GM12878 (cell line): ENCODE measurements around the gene RAPGEF3. TPM values are rescaled to one million over a fixed set of nuclear protein-coding genes. Genes with fewer than 3 reads are reported as not detected.

Experiments used
- ATAC-seq: fragments of 200-7000 bp; cut with Tn5 transposase; 3 replicates; pipeline ENCODE4 v1.9.1; 2020; ENCODE audit warnings: mild to moderate bottlenecking, moderate library complexity
- BruUV-seq: library from RNA; stranded (reverse); fragments of 400-500 nt; replicated peaks from 2 replicates; lab custom pipeline; 2021; lab: Mats Ljungman, UMichigan
- CTCF ChIA-PET: fragments of 300-600 bp; sonication (Branson Sonifier 250); formaldehyde crosslinking; extraction: SDS; loops from one replicate; lab custom pipeline; 2021; ENCODE audit warnings: inconsistent platforms; lab: Yijun Ruan, JAX
- POLR2A ChIA-PET: fragments of 350-600 bp; formaldehyde crosslinking; extraction: SDS; loops from one replicate; lab custom pipeline; 2021; ENCODE audit warnings: inconsistent platforms; lab: Charles Lee
- RAD21 ChIA-PET: fragments of 300-600 bp; sonication (Branson Sonifier 250); formaldehyde crosslinking; loops from one replicate; lab custom pipeline; 2023; ENCODE audit warnings: antibody characterized with exemption; ENCODE audit not compliant: unreplicated experiment; lab: Charles Lee
- SMC1A ChIA-PET: fragments of 300-600 bp; sonication (Branson Sonifier 250); formaldehyde crosslinking; loops from one replicate; lab custom pipeline; 2023; ENCODE audit not compliant: unreplicated experiment, uncharacterized antibody; lab: Charles Lee
- DNase-seq: peaks from one replicate; pipeline ENCODE4 v3.0.0-alpha.2; 2011; ENCODE audit warnings: low read depth, low spot score
- FAIRE-seq: peaks from 3 replicates; lab custom pipeline; 2011; peaks lifted over from hg19 to GRCh38; lab: Jason Lieb, UNC
- H2AFZ ChIP-seq: 2 replicates; pipeline ENCODE4 v1.6.0; 2011; ENCODE audit warnings: low read depth, low read length, control low read depth; ENCODE audit not compliant: control insufficient read depth
- H3K27ac ChIP-seq: 2 replicates; pipeline ENCODE4 v1.5.1; 2011; ENCODE audit warnings: control low read depth; ENCODE audit not compliant: control insufficient read depth, insufficient read depth
- H3K27me3 ChIP-seq, 2 experiments: replicated peaks in 1 of 2; 2 replicates each; pipeline versions ENCODE4 v1.6.0 to v1.6.1; 2011; ENCODE audit warnings: low read length in 1 of 2; ENCODE audit not compliant: control insufficient read depth in 2 of 2, insufficient read depth in 2 of 2
- H3K36me3 ChIP-seq, 2 experiments: 2 replicates each; pipeline ENCODE4 v1.5.1; 2011; ENCODE audit warnings: low read length in 1 of 2; ENCODE audit not compliant: control insufficient read depth in 2 of 2, insufficient read depth in 2 of 2
- H3K4me1 ChIP-seq: 2 replicates; pipeline ENCODE4 v1.6.1; 2011; ENCODE audit warnings: mild to moderate bottlenecking, low read length, moderate library complexity, mixed read lengths; ENCODE audit not compliant: control insufficient read depth, insufficient read depth
- H3K4me2 ChIP-seq: 2 replicates; pipeline ENCODE4 v1.6.0; 2011; ENCODE audit warnings: control low read depth; ENCODE audit not compliant: control insufficient read depth, insufficient read depth
- H3K4me3 ChIP-seq: fragments of 200-600 bp; sonication (generic); 2 replicates; pipeline ENCODE4 v1.5.1; 2016
- H3K79me2 ChIP-seq: 2 replicates; pipeline ENCODE4 v1.6.0; 2011; ENCODE audit warnings: low read length; ENCODE audit not compliant: control insufficient read depth, insufficient read depth
- H3K9ac ChIP-seq: 2 replicates; pipeline ENCODE4 v1.8.0; 2011; ENCODE audit warnings: low read length, control low read depth, mixed read lengths; ENCODE audit not compliant: control insufficient read depth, insufficient read depth
- H3K9me3 ChIP-seq: replicated peaks from 3 replicates; pipeline ENCODE4 v1.5.1; 2011; ENCODE audit warnings: mild to moderate bottlenecking, low read length; ENCODE audit not compliant: control insufficient read depth, insufficient read depth
- H4K20me1 ChIP-seq: 2 replicates; pipeline ENCODE4 v1.6.0; 2011; ENCODE audit not compliant: control insufficient read depth, insufficient read depth
- ASH2L ChIP-seq: fragments of 300-600, 200-600 bp; sonication (generic); IDR thresholded peaks from 2 replicates; pipeline ENCODE4 v1.6.1; 2017; ENCODE audit warnings: low read depth, mild to moderate bottlenecking, borderline replicate concordance
- E4F1 ChIP-seq: fragments of 450-650 bp; IDR thresholded peaks from 2 replicates; pipeline ENCODE4 v1.6.1; 2018; ENCODE audit warnings: borderline replicate concordance, mild to moderate bottlenecking; ENCODE audit not compliant: partially characterized antibody
- ETV6 ChIP-seq, 2 experiments: fragments of 450-650 bp in 1 of 2; IDR thresholded peaks in 1 of 2; conservative IDR thresholded peaks in 1 of 2; 2 replicates each; pipeline ENCODE4 v1.6.1; 2014; ENCODE audit warnings: antibody characterized with exemption in 1 of 2, borderline replicate concordance in 1 of 2, low read depth in 1 of 2, mild to moderate bottlenecking in 1 of 2, moderate library complexity in 1 of 2
- HDAC2 ChIP-seq: fragments of 200-600 bp; sonication (generic); IDR thresholded peaks from 2 replicates; pipeline ENCODE4 v1.6.1; 2017
- IKZF1 ChIP-seq: fragments of 450-650 bp; conservative IDR thresholded peaks from 2 replicates; pipeline ENCODE4 v1.6.1; 2017; ENCODE audit warnings: antibody characterized with exemption, mild to moderate bottlenecking
- NR2F1 ChIP-seq: fragments of 450-650 bp; conservative IDR thresholded peaks from 2 replicates; pipeline ENCODE4 v1.6.1; 2017; ENCODE audit warnings: mild to moderate bottlenecking
- PAX5 ChIP-seq: IDR thresholded peaks from 2 replicates; pipeline ENCODE4 v1.6.1; 2011; ENCODE audit warnings: low read depth, low read length, borderline replicate concordance
- POU2F2 ChIP-seq: IDR thresholded peaks from 3 replicates; pipeline ENCODE4 v1.6.1; 2011; ENCODE audit warnings: low read depth, mild to moderate bottlenecking, low read length, borderline replicate concordance
- RCOR1 ChIP-seq: conservative IDR thresholded peaks from 2 replicates; pipeline ENCODE4 v1.6.1; 2012; ENCODE audit warnings: low read depth, low read length, improper control_type of control experiment
- SP1 ChIP-seq: IDR thresholded peaks from one replicate; pipeline ENCODE4 v1.6.1; 2011; ENCODE audit warnings: low read depth, low read length
- SRF ChIP-seq, 2 experiments: IDR thresholded peaks; 2 replicates each; pipeline ENCODE4 v1.6.1; 2011; ENCODE audit warnings: low read depth in 2 of 2, low read length in 2 of 2, mild to moderate bottlenecking in 1 of 2, moderate library complexity in 1 of 2
- SUZ12 ChIP-seq: fragments of 200-600 bp; sonication (generic); IDR thresholded peaks from one replicate; pipeline ENCODE4 v1.6.1; 2018; ENCODE audit warnings: antibody characterized with exemption, mild to moderate bottlenecking; ENCODE audit not compliant: unreplicated experiment
- TAF1 ChIP-seq: IDR thresholded peaks from 2 replicates; pipeline ENCODE4 v1.6.1; 2011; ENCODE audit warnings: mild to moderate bottlenecking, low read depth, low read length, borderline replicate concordance
- TARDBP ChIP-seq: IDR thresholded peaks from 2 replicates; pipeline ENCODE4 v1.6.1; 2016; ENCODE audit warnings: borderline replicate concordance
- ZBTB11 ChIP-seq: fragments of 450-650 bp; formaldehyde crosslinking; IDR thresholded peaks from 2 replicates; pipeline ENCODE4 v1.5.0; 2022; ENCODE audit warnings: mild to moderate bottlenecking, missing genetic modification characterization
- ZBTB4 ChIP-seq: fragments of 450-650 bp; formaldehyde crosslinking; IDR thresholded peaks from 2 replicates; pipeline ENCODE4 v1.4.0; 2022; ENCODE audit warnings: mild to moderate bottlenecking, moderate library complexity
- WGBS: methylation state at CpG from one replicate; pipeline ENCODE4 v1.1.6; 2016; ENCODE audit warnings: low lambda C conversion rate; ENCODE audit not compliant: insufficient replicate concordance, insufficient coverage; ENCODE audit errors: missing lambda C conversion rate; 5-methylcytosine and 5-hydroxymethylcytosine counted together
- in situ Hi-C: fragments of 300-500 bp; cut with MboI; formaldehyde crosslinking; loops from 9 replicates; pipeline ENCODE4 v1.14.3; 2018; ENCODE audit warnings: mixed read lengths
- intact Hi-C: fragments of 100-400 bp; cut with micrococcal nuclease; formaldehyde crosslinking; loops from one replicate; pipeline ENCODE4 v1.14.2; 2022; ENCODE audit not compliant: unreplicated experiment
- polyA plus RNA-seq, 11 experiments: library from polyadenylated mRNA; depleted of rRNA in 4 of 11; unstranded in 6 of 11; stranded (reverse) in 5 of 11; fragments of >200 nt; fragmentation: Nextera tagmentation in 4 of 11; fragmentation: Illumina TruSeq in 1 of 11; extraction: Ambion mirVana in 4 of 11; extraction: Trizol in 1 of 11; gene quantifications; 1 replicate in 1 of 11; 2 replicates in 10 of 11; pipeline versions ENCODE4 v1.2.1 to v1.2.3, GENCODE V29; 2011 to 2016; ENCODE audit warnings: inconsistent platforms in 2 of 11, missing spikeins in 2 of 11, low read depth in 1 of 11
- total RNA-seq, 4 experiments: library from RNA; depleted of rRNA in 3 of 4; stranded (reverse); fragments of >200 nt in 3 of 4; fragmentation: Illumina TruSeq in 1 of 4; extraction: Trizol in 1 of 4; gene quantifications; 2 replicates each; pipeline versions ENCODE4 v1.2.1 to v1.2.3, GENCODE V29; 2013 to 2021

Gene RAPGEF3
- total and polyA plus RNA-seq, 10 of the 15 experiments (the other 5 are each of a cell fraction or from before 2014, with no cell fraction given), result 0.02 to 0.92 (median 0.31) TPM; not detected in 2

- SMC1A ChIA-PET, result no interaction called here
- no peak overlapping the region for H3K27ac ChIP-seq
- TF ChIP-seq ETV6 (conservative IDR thresholded peaks at IDR 0.05 in 1 of 2, IDR thresholded peaks at IDR 0.05 in 1 of 2; ENCODE audit: borderline replicate concordance in 1 of 2, low read depth in 1 of 2) (no peak), ZBTB4 (CRISPR knock-in tag) (no peak), ASH2L (no peak), ZBTB11 (no peak), PAX5 (no peak), SP1 (no peak), HDAC2 (no peak), POU2F2 (no peak), NR2F1 (no peak), E4F1 (no peak), IKZF1 (no peak), TAF1 (no peak), TARDBP (no peak), SRF (IDR thresholded peaks at IDR 0.05; ENCODE audit: low read depth in 2 of 2, low read length in 2 of 2) (no peak), RCOR1 (no peak), SUZ12 (no peak)
- RAD21 ChIA-PET, result no interaction called here
- no peaks in the 10 kb centered on the region for H4K20me1 ChIP-seq
- BruUV-seq, result no TSS peak
- ATAC-seq, result no peak
- H3K4me1 ChIP-seq, result peaks cover 18% of the 10 kb centered on the region
- H3K4me3 ChIP-seq, result no peak overlapping the region
- no peaks in the 10 kb centered on the region for H3K9me3 ChIP-seq
- no peaks in the 10 kb centered on the region for H3K79me2 ChIP-seq
- in situ Hi-C loops (no loop called here), intact Hi-C loops (no loop called here)
- H3K9ac ChIP-seq, result no peak overlapping the region
- POLR2A ChIA-PET, result no interaction called here
- H3K4me2 ChIP-seq, result no peak overlapping the region
- no peak overlapping the region for H2AFZ ChIP-seq
- no peak for DNase-seq
- 64% methylated on average over 3 of the region's 3 CpGs for WGBS
- no peaks in the 10 kb centered on the region; a peak in 1 of 4 replicates for H3K36me3 ChIP-seq
- FAIRE-seq, result no peak
- CTCF ChIA-PET, result interaction anchor here (1.4 to 5.4 kb wide), 3 partner anchors 13 to 38 kb away, joined by 5 to 71 read pairs (median 8); no protein-coding TSS in a partner anchor
- H3K27me3 ChIP-seq, result no peaks in the 10 kb centered on the region
Observed at GRCh38 chr12:47729233-47729632, 29.4 kb downstream of the RAPGEF3 start.
